IMR-90 (cell line): Measurements from ENCODE around the gene NUP58.

Experiments
- MXI1 ChIP-seq: IDR thresholded peaks from 2 replicates; pipeline ENCODE4 v1.6.1; 2012; ENCODE audit warnings: low read depth, mild to moderate bottlenecking, low read length, moderate library complexity, borderline replicate concordance
- POLR2A ChIP-seq: IDR thresholded peaks from 2 replicates; pipeline ENCODE4 v1.6.1; 2012; ENCODE audit warnings: mild to moderate bottlenecking, low read depth, low read length
- RAD21 ChIP-seq: IDR thresholded peaks from 2 replicates; pipeline ENCODE4 v1.6.1; 2012; ENCODE audit warnings: low read length, improper control_type of control experiment
- RFX5 ChIP-seq: IDR thresholded peaks from 2 replicates; pipeline ENCODE4 v1.8.0; 2012; ENCODE audit warnings: low read depth, mild to moderate bottlenecking, low read length, moderate library complexity
- SMC3 ChIP-seq: fragments of 150-350 bp; IDR thresholded peaks from 2 replicates; pipeline ENCODE4 v1.6.1; 2016; ENCODE audit warnings: low read depth, mild to moderate bottlenecking, antibody characterized with exemption, low read length, moderate library complexity
- TF ChIP-seq, protein P1 (sequence below): fragments of 150-350 bp; IDR thresholded peaks from 2 replicates; pipeline ENCODE4 v1.6.1; 2017; ENCODE audit warnings: mild to moderate bottlenecking, antibody characterized with exemption, low read length, low read depth
- TF ChIP-seq, protein P2 (sequence below): conservative IDR thresholded peaks from 2 replicates; pipeline ENCODE4 v1.5.1; 2012; ENCODE audit warnings: mild to moderate bottlenecking, low read depth, low read length, improper control_type of control experiment

- TF ChIP-seq POLR2A (no peak), MXI1 (no peak), SMC3 (no peak), RFX5 (no peak), RAD21 (no peak)
- TF ChIP-seq, protein P1, sequence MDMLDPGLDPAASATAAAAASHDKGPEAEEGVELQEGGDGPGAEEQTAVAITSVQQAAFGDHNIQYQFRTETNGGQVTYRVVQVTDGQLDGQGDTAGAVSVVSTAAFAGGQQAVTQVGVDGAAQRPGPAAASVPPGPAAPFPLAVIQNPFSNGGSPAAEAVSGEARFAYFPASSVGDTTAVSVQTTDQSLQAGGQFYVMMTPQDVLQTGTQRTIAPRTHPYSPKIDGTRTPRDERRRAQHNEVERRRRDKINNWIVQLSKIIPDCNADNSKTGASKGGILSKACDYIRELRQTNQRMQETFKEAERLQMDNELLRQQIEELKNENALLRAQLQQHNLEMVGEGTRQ = no peak
- TF ChIP-seq, protein P2, sequence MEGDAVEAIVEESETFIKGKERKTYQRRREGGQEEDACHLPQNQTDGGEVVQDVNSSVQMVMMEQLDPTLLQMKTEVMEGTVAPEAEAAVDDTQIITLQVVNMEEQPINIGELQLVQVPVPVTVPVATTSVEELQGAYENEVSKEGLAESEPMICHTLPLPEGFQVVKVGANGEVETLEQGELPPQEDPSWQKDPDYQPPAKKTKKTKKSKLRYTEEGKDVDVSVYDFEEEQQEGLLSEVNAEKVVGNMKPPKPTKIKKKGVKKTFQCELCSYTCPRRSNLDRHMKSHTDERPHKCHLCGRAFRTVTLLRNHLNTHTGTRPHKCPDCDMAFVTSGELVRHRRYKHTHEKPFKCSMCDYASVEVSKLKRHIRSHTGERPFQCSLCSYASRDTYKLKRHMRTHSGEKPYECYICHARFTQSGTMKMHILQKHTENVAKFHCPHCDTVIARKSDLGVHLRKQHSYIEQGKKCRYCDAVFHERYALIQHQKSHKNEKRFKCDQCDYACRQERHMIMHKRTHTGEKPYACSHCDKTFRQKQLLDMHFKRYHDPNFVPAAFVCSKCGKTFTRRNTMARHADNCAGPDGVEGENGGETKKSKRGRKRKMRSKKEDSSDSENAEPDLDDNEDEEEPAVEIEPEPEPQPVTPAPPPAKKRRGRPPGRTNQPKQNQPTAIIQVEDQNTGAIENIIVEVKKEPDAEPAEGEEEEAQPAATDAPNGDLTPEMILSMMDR = no peak
These were observed 77.6 kb downstream of the NUP58 start for GRCh38 chr13:25379011-25379410.
